Measurements from ENCODE around the gene LRRC3C.

Gene LRRC3C

DNA sequence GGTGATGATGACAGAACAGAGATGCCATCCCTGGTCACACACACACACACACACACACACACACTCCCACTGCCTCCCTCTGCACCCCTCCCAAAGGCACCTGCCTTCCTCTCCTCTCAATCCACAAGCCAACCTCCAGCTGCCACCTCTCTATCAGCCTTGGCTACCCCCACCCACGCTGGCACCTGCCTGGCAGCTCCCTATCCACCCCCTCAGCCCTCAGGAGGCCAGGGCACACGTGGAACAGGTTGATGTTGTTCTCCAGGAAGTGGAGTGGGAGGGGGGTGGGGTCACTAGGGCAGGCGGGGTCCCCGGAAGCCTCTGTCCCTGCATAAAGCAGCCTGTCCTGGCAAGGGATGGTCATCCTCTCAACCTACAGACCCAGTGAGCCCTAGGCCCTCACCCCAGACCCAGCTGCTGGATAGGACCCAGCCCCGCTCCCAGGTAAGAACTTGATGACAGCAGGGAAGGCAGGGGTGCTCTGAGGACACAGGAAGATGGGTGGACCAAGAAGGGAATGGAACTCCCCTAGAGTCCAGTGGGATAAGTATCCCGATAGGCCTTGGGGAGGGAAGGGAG lies 35.2 kb downstream of the LRRC3C start, which contains the start of gene GSDMA:
Gene GSDMA (plus strand): TSS at position 363 of the 579 bp plus-strand sequence. CDS start 2,684 bp downstream, outside the sequence.
- Histone ChIP-seq H3K36me3 (ENCODE audit: control insufficient read depth, insufficient read depth, low read length) (no peaks in the 10 kb centered on the region), H3K4me3 (replicated peaks; ENCODE audit: low read depth, low read length) (no peak within 1 kb of the TSS), H3K27me3 (replicated peaks; ENCODE audit: control insufficient read depth, insufficient read depth, low read length) (peaks cover 2% of the 10 kb centered on the region; the same call in 1 of the 2 replicates)
- DNase-seq (ENCODE audit: extremely low read depth, insufficient read length) = no peak
- no peak for TF ChIP-seq CTCF (IDR thresholded peaks at IDR 0.05; ENCODE audit: insufficient read depth, low read length, poor library complexity, severe bottlenecking)

DNA sequence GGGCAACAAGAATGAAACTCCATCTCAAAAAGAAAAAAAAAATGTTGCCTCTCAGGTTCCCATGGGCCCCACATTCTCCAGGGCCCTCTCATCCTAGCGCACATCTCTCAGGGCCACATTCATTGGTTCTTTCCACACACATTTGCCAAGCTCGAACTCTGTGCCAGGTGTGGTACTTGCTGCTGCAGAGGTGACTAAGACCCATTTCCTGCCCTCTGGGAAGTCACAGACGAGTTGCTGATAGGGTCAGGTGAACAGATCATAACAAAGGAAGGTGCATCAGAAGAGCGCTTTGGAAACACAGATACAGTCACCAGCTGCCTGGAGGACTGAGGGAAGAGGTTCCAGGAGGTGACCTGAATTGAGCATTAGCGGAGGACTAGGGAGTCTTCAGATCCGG lies 36.3 kb downstream of the LRRC3C start:
- Histone ChIP-seq H3K4me3 (replicated peaks; ENCODE audit: low read depth, low read length) (no peak overlapping the region), H3K27me3 (replicated peaks; ENCODE audit: control insufficient read depth, insufficient read depth, low read length) (peaks cover 2% of the 10 kb centered on the region), H3K36me3 (ENCODE audit: control insufficient read depth, insufficient read depth, low read length) (no peaks in the 10 kb centered on the region)
- TF ChIP-seq CTCF (IDR thresholded peaks at IDR 0.05; ENCODE audit: insufficient read depth, low read length, poor library complexity, severe bottlenecking) = no peak
- DNase-seq (ENCODE audit: extremely low read depth, insufficient read length) = no peak

- Histone ChIP-seq H3K36me3 (ENCODE audit: control insufficient read depth, insufficient read depth, low read length) (no peaks in the 10 kb centered on the region), H3K27me3 (replicated peaks; ENCODE audit: control insufficient read depth, insufficient read depth, low read length) (peaks cover 2% of the 10 kb centered on the region), H3K4me3 (replicated peaks; ENCODE audit: low read depth, low read length) (no peak overlapping the region)
- no peak for DNase-seq (ENCODE audit: extremely low read depth, insufficient read length)
- no peak for TF ChIP-seq CTCF (IDR thresholded peaks at IDR 0.05; ENCODE audit: insufficient read depth, low read length, poor library complexity, severe bottlenecking)
Observed at GRCh38 chr17:39965017-39965699, 37.6 kb downstream of the LRRC3C start.

DNA sequence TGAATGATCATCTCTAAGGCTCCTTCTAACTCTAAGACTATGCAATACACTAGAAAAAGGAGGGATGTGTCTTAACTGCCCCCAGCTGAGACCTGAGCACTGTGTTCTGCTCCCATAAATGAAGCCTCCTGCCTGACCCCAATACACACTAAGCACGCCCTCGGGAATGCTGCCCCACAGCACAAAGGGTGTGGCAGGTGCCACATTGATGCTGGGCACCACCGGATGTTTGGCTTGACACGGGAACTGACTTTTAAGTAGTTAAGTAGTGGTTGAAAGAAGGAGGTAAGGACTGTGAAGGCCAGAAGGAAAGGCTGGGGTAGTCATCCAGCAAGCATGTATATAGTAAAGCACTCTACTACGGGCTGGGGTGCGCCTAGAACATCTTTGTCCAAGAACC lies 39.2 kb downstream of the LRRC3C start:
- Histone ChIP-seq H3K27me3 (replicated peaks; ENCODE audit: control insufficient read depth, insufficient read depth, low read length) (peaks cover 2% of the 10 kb centered on the region), H3K36me3 (ENCODE audit: control insufficient read depth, insufficient read depth, low read length) (no peaks in the 10 kb centered on the region), H3K4me3 (replicated peaks; ENCODE audit: low read depth, low read length) (no peak overlapping the region)
- TF ChIP-seq CTCF (IDR thresholded peaks at IDR 0.05; ENCODE audit: insufficient read depth, low read length, poor library complexity, severe bottlenecking) = no peak
- DNase-seq (ENCODE audit: extremely low read depth, insufficient read length) = no peak

- Histone ChIP-seq H3K27me3 (replicated peaks; ENCODE audit: control insufficient read depth, insufficient read depth, low read length) (peaks cover 2% of the 10 kb centered on the region), H3K4me3 (replicated peaks; ENCODE audit: low read depth, low read length) (no peak overlapping the region), H3K36me3 (ENCODE audit: control insufficient read depth, insufficient read depth, low read length) (no peaks in the 10 kb centered on the region)
- no peak for DNase-seq (ENCODE audit: extremely low read depth, insufficient read length)
- TF ChIP-seq CTCF (IDR thresholded peaks at IDR 0.05; ENCODE audit: insufficient read depth, low read length, poor library complexity, severe bottlenecking) = no peak
Observed at GRCh38 chr17:39968761-39969160, 41.2 kb downstream of the LRRC3C start.

Measured in GM06990 (cell line).